Renal cortical epithelial cell (primary cell): ENCODE results near the gene AUH. TPM values are rescaled to one million over a fixed set of nuclear protein-coding genes. Genes with fewer than 3 reads are reported as not detected.
A peak's percentile ranks its signal among the peaks of the same experiment; 100 is the strongest.

Experiments used
- DNase-seq: peaks from one replicate; pipeline ENCODE4 v3.0.0-alpha.2; 2011; ENCODE audit warnings: low read depth
- total RNA-seq: library from RNA; depleted of rRNA; stranded (reverse); fragments of >200 nt; gene quantifications from 2 replicates; pipeline ENCODE4 v1.2.3, GENCODE V29; 2014

AUH gene
- total RNA-seq, 1 donor from 2014 or later = 43.2 TPM

DNA sequence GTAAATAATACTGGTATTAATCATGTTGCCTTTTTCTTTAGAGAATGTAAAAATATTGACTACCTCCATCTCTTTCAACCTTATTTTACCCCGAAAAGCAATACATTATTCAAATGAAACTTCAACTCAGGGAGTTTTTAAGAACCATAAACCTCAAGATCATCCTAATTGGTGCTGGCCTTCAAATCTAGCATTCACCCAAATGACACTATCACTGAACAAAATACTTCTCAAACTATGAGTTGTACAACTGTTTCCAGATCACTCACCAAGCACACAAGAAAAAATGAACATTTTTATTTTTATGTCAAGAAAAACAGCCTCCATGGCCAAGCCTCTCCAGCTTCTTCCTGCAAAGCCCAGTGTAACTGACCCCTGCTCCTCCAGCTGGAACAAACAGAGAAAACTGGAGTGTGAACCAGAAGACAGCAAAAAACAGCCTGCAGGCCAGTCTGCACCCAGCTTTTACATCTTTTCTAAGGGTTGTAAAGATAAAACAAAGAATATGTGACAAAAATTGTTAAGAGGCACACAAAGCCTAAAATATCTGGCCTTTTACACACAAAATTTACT lies 21.2 kb downstream of the AUH start:
- no peak for DNase-seq

GRCh38 chr9:91338681-91339080 lies 23.0 kb downstream of the AUH start:
- no peak for DNase-seq

- no peak for DNase-seq
Measured at GRCh38 chr9:91336786-91337185, 24.9 kb downstream of the AUH start.

- DNase-seq = no peak
Measured at GRCh38 chr9:91334053-91334452, 27.7 kb downstream of the AUH start.

GRCh38 chr9:91333551-91333950 lies 28.2 kb downstream of the AUH start:
- DNase-seq = no peak

GRCh38 chr9:91332546-91333231 lies 29.0 kb downstream of the AUH start:
- no peak for DNase-seq

- no peak for DNase-seq
Measured at GRCh38 chr9:91331849-91332248, 29.9 kb downstream of the AUH start.

GRCh38 chr9:91328186-91328585 lies 33.5 kb downstream of the AUH start:
- no peak for DNase-seq

- no peak for DNase-seq
Measured at GRCh38 chr9:91321691-91322090, 40.0 kb downstream of the AUH start.

- DNase-seq = no peak
Measured at GRCh38 chr9:91320299-91320698, 41.4 kb downstream of the AUH start.

GRCh38 chr9:91316093-91316492 lies 45.6 kb downstream of the AUH start:
- no peak for DNase-seq

GRCh38 chr9:91315191-91315590 lies 46.5 kb downstream of the AUH start:
- DNase-seq = peak; percentile 13

DNA sequence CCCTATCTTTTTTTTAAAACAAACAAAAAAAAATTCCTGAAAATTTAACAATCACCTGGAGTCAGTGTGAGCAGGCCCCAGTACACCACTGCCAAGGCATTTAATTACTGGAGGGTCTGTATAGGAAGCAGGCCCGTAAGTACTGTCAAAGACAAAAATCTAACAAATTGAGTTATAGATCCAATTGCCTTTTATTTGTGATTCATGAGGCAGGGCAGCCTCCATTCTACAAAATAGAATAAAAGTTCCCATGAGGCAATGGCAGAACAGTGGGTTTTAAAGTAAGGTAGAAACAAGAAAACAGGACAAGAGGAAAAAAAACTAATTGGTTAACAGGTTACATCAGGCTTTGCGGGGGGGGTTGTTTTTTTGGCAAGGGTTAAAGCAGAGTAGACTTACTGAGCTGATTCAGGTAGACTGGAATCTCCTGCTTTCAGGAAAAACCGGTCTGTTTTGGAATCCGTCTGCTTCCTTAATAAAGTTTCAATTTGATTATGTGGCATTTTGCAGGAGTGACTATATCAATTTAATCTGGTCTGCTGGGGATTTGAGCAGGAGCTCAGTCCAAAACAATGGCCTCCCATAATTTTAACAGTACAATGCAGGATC lies 48.9 kb downstream of the AUH start:
- DNase-seq = peak; percentile 81

DNA sequence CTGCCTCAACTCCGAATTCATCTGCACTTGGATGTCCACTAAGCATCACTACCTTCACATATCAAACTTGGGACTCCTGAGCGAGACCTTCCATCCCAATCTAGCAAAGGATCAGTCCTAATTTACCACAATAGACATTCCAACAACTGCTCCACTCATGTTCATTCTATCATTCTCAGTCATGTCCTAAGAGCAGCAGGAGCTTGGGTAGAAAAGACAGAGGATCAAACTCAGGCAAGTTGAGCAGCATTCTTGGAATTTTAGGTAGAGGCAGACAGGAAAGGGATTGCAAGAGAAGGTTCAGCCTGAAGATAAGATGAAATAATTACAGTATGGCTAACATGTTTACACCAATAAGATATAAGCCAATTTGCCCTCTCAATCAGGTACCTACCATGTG lies 51.7 kb downstream of the AUH start:
- DNase-seq = no peak

- no peak for DNase-seq
Measured at GRCh38 chr9:91308191-91308590, 53.5 kb downstream of the AUH start.

DNA sequence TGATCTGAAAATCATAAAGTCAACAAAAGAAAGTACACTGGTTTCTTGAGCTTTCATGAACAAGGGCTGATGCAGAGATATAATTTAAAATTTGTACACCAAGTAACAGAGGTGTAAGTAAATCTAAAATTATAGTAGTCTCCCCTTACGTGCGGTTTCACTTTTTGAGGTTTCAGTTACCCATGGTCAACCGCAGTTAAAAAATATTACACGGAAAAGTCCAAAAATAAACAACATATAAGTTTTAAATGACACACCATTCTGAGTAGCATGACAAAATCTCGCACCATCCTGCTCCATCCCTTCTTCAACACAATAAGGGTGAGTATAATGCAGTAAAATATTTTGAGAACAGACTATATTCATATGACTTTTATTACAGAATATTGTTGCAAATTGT lies 54.4 kb downstream of the AUH start:
- no peak for DNase-seq

GRCh38 chr9:91306296-91306630 lies 55.5 kb downstream of the AUH start:
- no peak for DNase-seq

DNA sequence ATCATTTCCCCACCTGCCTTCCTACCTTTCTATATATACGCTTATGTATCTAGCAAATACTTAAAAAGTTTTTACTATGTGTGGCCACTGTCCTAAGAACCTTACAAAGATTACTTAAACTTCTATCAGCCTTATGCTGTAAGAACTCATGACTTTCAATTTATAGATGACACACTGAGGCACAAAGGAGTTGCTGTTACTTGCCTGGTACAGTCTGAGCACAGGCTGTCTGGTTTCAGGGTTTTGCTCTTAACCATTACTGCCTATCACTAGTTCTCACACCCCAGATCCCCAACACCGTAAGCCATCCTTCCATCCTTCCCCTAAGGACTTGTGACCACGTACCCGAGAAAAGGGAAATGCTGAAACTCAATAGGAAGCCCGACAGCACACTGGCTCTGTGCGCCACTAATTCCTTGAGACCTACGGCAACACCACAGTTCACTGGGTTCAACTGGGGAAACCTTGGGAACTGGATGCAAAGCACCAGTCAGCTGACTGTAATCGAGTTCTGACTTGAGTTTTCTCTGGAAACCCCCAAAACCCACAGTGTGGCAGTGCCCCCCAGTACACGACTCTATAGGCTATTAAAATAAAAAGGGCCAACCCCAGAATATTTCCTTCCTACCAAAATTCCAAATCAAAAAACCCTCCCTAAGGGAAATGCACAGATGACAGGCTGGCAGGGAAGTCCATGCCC lies 56.0 kb downstream of the AUH start:
- DNase-seq = no peak

DNA sequence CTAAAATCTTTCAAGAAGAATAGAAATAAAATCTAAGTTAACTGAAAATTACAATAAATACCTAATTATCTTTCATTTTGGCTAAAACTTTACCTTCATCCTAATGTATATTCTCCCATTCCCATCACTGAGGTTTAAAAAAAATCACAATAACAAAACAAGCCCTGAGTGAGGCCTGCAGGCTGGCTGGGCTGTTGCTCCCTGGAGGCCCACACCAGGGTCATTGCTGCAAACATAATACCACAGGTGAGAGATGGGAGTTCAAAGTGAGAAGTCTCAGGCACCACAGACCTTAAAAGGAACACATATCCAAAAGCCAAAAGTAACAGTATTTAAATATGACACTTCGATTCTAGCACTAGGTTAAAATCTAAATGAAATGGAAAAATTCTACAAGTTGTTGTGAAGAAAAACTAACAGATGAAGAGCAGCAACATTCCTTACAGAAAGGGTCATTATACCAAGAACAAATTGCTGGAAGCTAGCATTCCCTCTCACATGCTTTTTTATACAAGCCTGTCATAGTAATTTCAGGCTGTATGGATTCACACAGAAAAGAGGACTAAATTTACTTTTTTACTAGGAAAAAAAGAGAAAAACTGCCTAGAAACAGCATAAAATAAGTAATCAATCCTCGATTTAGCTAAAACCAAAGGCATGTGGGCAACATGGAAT lies 57.8 kb downstream of the AUH start:
- no peak for DNase-seq

- peak; percentile 81 for DNase-seq
Measured at GRCh38 chr9:91302831-91303230, 58.9 kb downstream of the AUH start.

DNA sequence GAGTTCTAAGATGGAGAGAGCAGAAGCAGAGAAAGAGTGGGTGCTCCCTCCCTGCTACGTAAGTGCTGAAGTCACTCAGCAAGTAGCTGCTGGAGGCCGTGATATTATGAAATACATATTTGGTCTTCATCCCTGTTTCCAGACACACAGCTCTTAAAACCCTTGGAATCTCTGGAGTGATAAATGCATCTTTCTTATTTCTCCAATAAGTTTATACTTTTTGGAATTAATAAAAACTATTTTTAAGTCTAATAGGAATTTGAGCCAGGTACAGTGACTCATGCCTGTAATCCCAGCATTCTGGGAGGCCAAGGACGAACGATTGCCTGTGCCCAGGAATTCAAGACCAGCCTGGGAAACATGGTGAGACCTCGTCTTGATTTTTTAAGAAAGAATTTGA lies 60.6 kb downstream of the AUH start:
- DNase-seq = peak; percentile 21

GRCh38 chr9:91298311-91298710 lies 63.4 kb downstream of the AUH start:
- DNase-seq = peak; percentile 10
